Articular chondrocyte of knee joint (primary cell): ENCODE results near the gene RTF1. TPM values are rescaled to one million over a fixed set of nuclear protein-coding genes. Genes with fewer than 3 reads are reported as not detected.

Source experiments
- small RNA-seq: library from RNA; depleted of rRNA; stranded (forward); fragments of <200 nt; gene quantifications from one replicate; pipeline ENCODE3, GENCODE V24; 2012
- total RNA-seq: library from RNA; depleted of rRNA; stranded (reverse); fragments of >200 nt; gene quantifications from 2 replicates; pipeline ENCODE4 v1.2.3, GENCODE V29; 2012

RTF1 gene
- 36.0 and 44.9 TPM in 2 replicates for total RNA-seq

GRCh38 chr15:41416742-41417417, at the start of gene RTF1:
TSS of gene RTF1 (plus strand) at chr15:41417095. CDS start at chr15:41417116, 21 bp downstream.

GRCh38 chr15:41493205-41493901, 76.5 kb downstream of the RTF1 start, which contains the start of gene ITPKA:
TSS of gene ITPKA (plus strand) at chr15:41493874. CDS start at chr15:41493928, 54 bp downstream.

DNA sequence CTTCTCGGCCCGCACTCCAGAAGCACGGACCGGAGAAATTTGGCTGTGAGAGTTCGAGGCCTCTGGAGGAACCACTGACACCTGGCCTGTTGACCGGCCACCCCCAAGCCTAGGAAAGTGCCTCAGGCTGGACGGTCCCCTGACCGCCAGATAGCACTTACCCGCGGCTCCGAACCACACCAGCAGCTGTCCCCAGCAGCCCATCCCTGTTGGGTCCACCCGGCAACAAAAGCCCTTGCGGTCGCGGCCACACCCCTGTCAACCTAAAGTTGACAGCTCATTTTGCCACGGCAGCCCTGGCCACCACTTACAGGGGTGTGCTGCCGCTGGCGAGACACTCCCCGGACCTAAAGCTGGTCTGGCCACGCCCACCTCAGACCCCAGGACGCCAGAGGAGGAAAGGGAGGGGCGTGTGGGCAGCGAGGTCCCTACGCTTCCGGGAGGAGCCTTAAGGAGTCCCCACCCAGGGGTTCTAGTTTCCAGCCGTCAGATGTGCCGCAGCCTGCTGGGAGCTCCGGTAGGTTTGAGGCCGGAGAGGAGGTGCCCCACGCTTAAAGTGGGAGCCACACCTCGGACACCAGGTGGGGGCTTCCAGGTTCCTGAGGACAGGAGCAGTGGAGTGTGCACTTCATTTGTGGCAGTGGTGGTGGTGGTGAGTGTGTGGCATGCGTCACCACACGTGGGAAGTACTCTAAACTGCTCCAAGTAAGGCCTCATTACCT, 96.8 kb downstream of the RTF1 start, which contains the start of gene LTK:
Gene LTK (minus strand): TSS at position 322 of the 722 bp plus-strand sequence. CDS start 118 bp downstream, at position 204.

Small RNA genes lying within 50 kb of the gene (small RNA-seq; reads per million reads assigned to genes)
- not detected for gene RNU6-1169P

Other genes with a start within 250 kb of the RTF1 start
- gene EXD1, start 186.3 kb upstream of the RTF1 start, total RNA-seq, result not detected in 2 replicates
- gene CHP1, start 185.8 kb upstream of the RTF1 start, total RNA-seq, result 139 and 145 TPM in 2 replicates
- gene OIP5, start 84.5 kb upstream of the RTF1 start, total RNA-seq, result 3.7 and 5.1 TPM in 2 replicates
- 35.3 and 54.3 TPM in 2 replicates for gene NUSAP1, start 84.2 kb upstream of the RTF1 start, total RNA-seq
- gene NDUFAF1, start 14.6 kb upstream of the RTF1 start, total RNA-seq, result 31.1 and 33.8 TPM in 2 replicates
- gene ITPKA, start 76.8 kb downstream of the RTF1 start, total RNA-seq, result 0.11 and 0.26 TPM in 2 replicates
- 0.11 and 0.13 TPM in 2 replicates for gene LTK, start 96.7 kb downstream of the RTF1 start, total RNA-seq
- gene RPAP1, start 127.2 kb downstream of the RTF1 start, total RNA-seq, result 8.2 and 12.0 TPM in 2 replicates
- gene TYRO3, start 142.1 kb downstream of the RTF1 start, total RNA-seq, result 4.8 and 7.3 TPM in 2 replicates
- gene MGA, start 243.3 kb downstream of the RTF1 start, total RNA-seq, result 46.3 and 54.9 TPM in 2 replicates